ENCODE results near the gene GLP1R.
"Not testable (repeated sequence)": the region's sequence is repeated elsewhere in the genome, so short reads cannot be mapped to it uniquely, and the experiment has no call there.

The GLP1R gene

GRCh38 chr6:39088331-39088730, 39.8 kb downstream of the GLP1R start:
- no peak for DNase-seq

GRCh38 chr6:39090036-39090435, 41.5 kb downstream of the GLP1R start:
- no peak for DNase-seq

GRCh38 chr6:39091220-39091619, 42.6 kb downstream of the GLP1R start:
- DNase-seq = no peak

- no peak for DNase-seq
Observed at GRCh38 chr6:39092124-39092523, 43.5 kb downstream of the GLP1R start.

- no peak for DNase-seq
Observed at GRCh38 chr6:39093149-39093708, 44.6 kb downstream of the GLP1R start.

GRCh38 chr6:39095578-39095977, 47.0 kb downstream of the GLP1R start:
- no peak for DNase-seq

GRCh38 chr6:39100358-39100757, 51.8 kb downstream of the GLP1R start:
- DNase-seq = no peak

GRCh38 chr6:39102071-39102820, 53.7 kb downstream of the GLP1R start:
- no peak for DNase-seq

- DNase-seq = no peak
Observed at GRCh38 chr6:39102821-39103136, 54.2 kb downstream of the GLP1R start.

GRCh38 chr6:39104528-39104927, 55.9 kb downstream of the GLP1R start:
- no peak for DNase-seq

GRCh38 chr6:39107034-39107433, 58.5 kb downstream of the GLP1R start:
- DNase-seq = no peak

GRCh38 chr6:39107641-39108040, 59.1 kb downstream of the GLP1R start:
- DNase-seq = no peak

- DNase-seq = no peak
Observed at GRCh38 chr6:39108041-39108839, 59.7 kb downstream of the GLP1R start.

GRCh38 chr6:39111280-39111679, 62.7 kb downstream of the GLP1R start:
- no peak for DNase-seq

- no peak for DNase-seq
Observed at GRCh38 chr6:39113788-39114187, 65.2 kb downstream of the GLP1R start.

GRCh38 chr6:39114388-39114703, 65.8 kb downstream of the GLP1R start:
- DNase-seq = no peak

- DNase-seq = peak; percentile 94
Observed at GRCh38 chr6:39114704-39115599, 66.4 kb downstream of the GLP1R start, which contains the start of gene SAYSD1. Gene SAYSD1 (minus strand): TSS chr6:39115186. CDS start chr6:39115089, 97 bp downstream.

GRCh38 chr6:39118921-39119320, 70.3 kb downstream of the GLP1R start:
- DNase-seq = no peak

- no peak for DNase-seq
Observed at GRCh38 chr6:39124114-39124513, 75.5 kb downstream of the GLP1R start.

- DNase-seq = no peak
Observed at GRCh38 chr6:39128106-39128505, 79.5 kb downstream of the GLP1R start.

- DNase-seq = no peak
Observed at GRCh38 chr6:39128832-39129231, 80.3 kb downstream of the GLP1R start.

- DNase-seq = no peak
Observed at GRCh38 chr6:39130691-39131090, 82.1 kb downstream of the GLP1R start.

GRCh38 chr6:39134761-39135160, 86.2 kb downstream of the GLP1R start:
- DNase-seq = not testable (repeated sequence)

All from activated CD4-positive, CD25-positive, alpha-beta regulatory T cell treated with anti-CD3 and anti-CD28 coated beads, Interleukin-2, amount 50 U/mL, for 72 hours (primary cell).